Muscle layer of duodenum (tissue), 2 donors: ENCODE data around the gene SELENON.

Experiments used
- H3K27ac ChIP-seq: one replicate; pipeline ENCODE4 v1.7.0; 2013; ENCODE audit warnings: mild to moderate bottlenecking, low read length
- H3K27me3 ChIP-seq: one replicate; pipeline ENCODE4 v1.7.0; 2013; ENCODE audit warnings: low read depth, mild to moderate bottlenecking, control low read depth, low read length
- H3K36me3 ChIP-seq, 2 donors: one replicate each; pipeline ENCODE4 v1.7.0; 2013; ENCODE audit warnings: low read length in 2 of 2, control low read depth in 1 of 2, mild to moderate bottlenecking in 1 of 2; ENCODE audit not compliant: insufficient read depth in 2 of 2, control insufficient read depth in 1 of 2
- H3K4me1 ChIP-seq, 2 donors: one replicate each; pipeline ENCODE4 v1.7.0; 2013; ENCODE audit warnings: low read length in 2 of 2, mild to moderate bottlenecking in 2 of 2, control low read depth in 1 of 2, moderate library complexity in 1 of 2; ENCODE audit not compliant: insufficient read depth in 2 of 2, control insufficient read depth in 1 of 2
- H3K4me3 ChIP-seq, 2 donors: one replicate each; pipeline ENCODE4 v1.7.0; 2013; ENCODE audit warnings: low read length in 2 of 2, low read depth in 1 of 2, mild to moderate bottlenecking in 1 of 2
- H3K9me3 ChIP-seq, 2 donors: one replicate each; pipeline ENCODE4 v1.7.0; 2013; ENCODE audit warnings: low read length in 2 of 2, control low read depth in 1 of 2, mild to moderate bottlenecking in 1 of 2; ENCODE audit not compliant: control insufficient read depth in 1 of 2
- donor health status: healthy.

The SELENON gene

GRCh38 chr1:25845664-25846063 lies 45.7 kb downstream of the SELENON start:
- H3K4me3 ChIP-seq = no peak overlapping the region
- no peaks in the 10 kb centered on the region for H3K27me3 ChIP-seq
- no peaks in the 10 kb centered on the region for H3K36me3 ChIP-seq
- no peaks in the 10 kb centered on the region for H3K9me3 ChIP-seq
- no peaks in the 10 kb centered on the region for H3K4me1 ChIP-seq
- no peak overlapping the region for H3K27ac ChIP-seq

GRCh38 chr1:25847929-25848328 lies 47.9 kb downstream of the SELENON start:
- Histone ChIP-seq H3K27ac (no peak overlapping the region), H3K27me3 (no peaks in the 10 kb centered on the region), H3K9me3 (no peaks in the 10 kb centered on the region), H3K36me3 (no peaks in the 10 kb centered on the region), H3K4me1 (no peaks in the 10 kb centered on the region), H3K4me3 (no peak overlapping the region)

- no peaks in the 10 kb centered on the region for H3K36me3 ChIP-seq
- H3K9me3 ChIP-seq = no peaks in the 10 kb centered on the region
- no peak overlapping the region for H3K4me3 ChIP-seq
- no peaks in the 10 kb centered on the region for H3K4me1 ChIP-seq
- H3K27ac ChIP-seq = no peak overlapping the region
- no peaks in the 10 kb centered on the region for H3K27me3 ChIP-seq
Measured at GRCh38 chr1:25848531-25848930, 48.5 kb downstream of the SELENON start.

GRCh38 chr1:25854554-25854953 lies 54.6 kb downstream of the SELENON start:
- H3K27me3 ChIP-seq = no peaks in the 10 kb centered on the region

GRCh38 chr1:25856856-25857255 lies 56.9 kb downstream of the SELENON start:
- Histone ChIP-seq H3K27me3 (no peaks in the 10 kb centered on the region), H3K36me3 (no peaks in the 10 kb centered on the region), H3K9me3 (no peaks in the 10 kb centered on the region), H3K4me1 (peaks cover 5 to 6% of the 10 kb centered on the region in 2 donors), H3K27ac (no peak overlapping the region), H3K4me3 (no peak overlapping the region)

More at GRCh38 chr1:25854554-25854953, 54.6 kb downstream of the SELENON start:
- Histone ChIP-seq H3K27ac (no peak overlapping the region), H3K9me3 (no peaks in the 10 kb centered on the region), H3K36me3 (no peaks in the 10 kb centered on the region), H3K4me1 (peaks cover 5 to 6% of the 10 kb centered on the region in 2 donors), H3K4me3 (no peak overlapping the region)

- Histone ChIP-seq H3K9me3 (no peaks in the 10 kb centered on the region), H3K4me1 (peaks cover 5 to 6% of the 10 kb centered on the region in 2 donors), H3K4me3 (peak overlapping the region; percentile 78 to 91), H3K27ac (no peak overlapping the region), H3K36me3 (peaks cover 0 to 16% of the 10 kb centered on the region in 2 donors), H3K27me3 (no peaks in the 10 kb centered on the region)
Measured at GRCh38 chr1:25858494-25858893, 58.5 kb downstream of the SELENON start.

GRCh38 chr1:25858906-25859789 lies 59.2 kb downstream of the SELENON start, which contains the start of gene AUNIP:
Gene AUNIP (minus strand): TSS chr1:25859457. CDS start chr1:25859357, 100 bp downstream.
- Histone ChIP-seq H3K9me3 (no peaks in the 10 kb centered on the region), H3K4me1 (peaks cover 5 to 6% of the 10 kb centered on the region in 2 donors), H3K27ac (peak within 1 kb of the TSS; percentile 94), H3K27me3 (no peaks in the 10 kb centered on the region), H3K4me3 (peak within 1 kb of the TSS; percentile 78 to 91), H3K36me3 (peaks cover 0 to 17% of the 10 kb centered on the region in 2 donors)

- H3K4me3 ChIP-seq = no peak overlapping the region
- H3K4me1 ChIP-seq = peaks cover 5 to 6% of the 10 kb centered on the region in 2 donors
- H3K9me3 ChIP-seq = no peaks in the 10 kb centered on the region
- no peak overlapping the region for H3K27ac ChIP-seq
- H3K36me3 ChIP-seq = peaks cover 0 to 17% of the 10 kb centered on the region in 2 donors
- H3K27me3 ChIP-seq = no peaks in the 10 kb centered on the region
Measured at GRCh38 chr1:25861316-25862286, 61.6 kb downstream of the SELENON start.

GRCh38 chr1:25862785-25863485 lies 62.9 kb downstream of the SELENON start:
- H3K4me1 ChIP-seq = peaks cover 5 to 6% of the 10 kb centered on the region in 2 donors
- no peak overlapping the region for H3K4me3 ChIP-seq
- H3K36me3 ChIP-seq = peaks cover 0 to 17% of the 10 kb centered on the region in 2 donors
- no peaks in the 10 kb centered on the region for H3K9me3 ChIP-seq
- H3K27me3 ChIP-seq = no peaks in the 10 kb centered on the region
- H3K27ac ChIP-seq = no peak overlapping the region

- Histone ChIP-seq H3K4me3 (no peak overlapping the region), H3K9me3 (no peaks in the 10 kb centered on the region), H3K27ac (no peak overlapping the region), H3K4me1 (peaks cover 0 to 6% of the 10 kb centered on the region in 2 donors), H3K36me3 (peaks cover 0 to 17% of the 10 kb centered on the region in 2 donors), H3K27me3 (no peaks in the 10 kb centered on the region)
Measured at GRCh38 chr1:25863486-25864262, 63.7 kb downstream of the SELENON start.
